Esophagus muscularis mucosa (tissue), 3 donors: Measurements from ENCODE around the gene TUBB8B.
"Not testable (repeated sequence)": the region's sequence is repeated elsewhere in the genome, so short reads cannot be mapped to it uniquely, and the experiment has no call there.

Experiments
- POLR2A ChIP-seq: fragments of 450-650 bp; IDR thresholded peaks from one replicate; pipeline ENCODE4 v1.6.1; 2017; ENCODE audit warnings: antibody characterized with exemption, moderate library complexity, mild to moderate bottlenecking, low read depth
- TF ChIP-seq, protein P1 (sequence below), 3 experiments: fragments of 200-600 bp in 2 of 3; fragments of 450-650 bp in 1 of 3; sonication (generic) in 2 of 3; IDR thresholded peaks; one replicate each; pipeline ENCODE4 v1.5.1; 2017 to 2019; ENCODE audit warnings: antibody characterized with exemption in 3 of 3, mild to moderate bottlenecking in 2 of 3, moderate library complexity in 1 of 3

GRCh38 chr18:12773-13172 lies 36.6 kb downstream of the TUBB8B start:
- TF ChIP-seq, protein P1, sequence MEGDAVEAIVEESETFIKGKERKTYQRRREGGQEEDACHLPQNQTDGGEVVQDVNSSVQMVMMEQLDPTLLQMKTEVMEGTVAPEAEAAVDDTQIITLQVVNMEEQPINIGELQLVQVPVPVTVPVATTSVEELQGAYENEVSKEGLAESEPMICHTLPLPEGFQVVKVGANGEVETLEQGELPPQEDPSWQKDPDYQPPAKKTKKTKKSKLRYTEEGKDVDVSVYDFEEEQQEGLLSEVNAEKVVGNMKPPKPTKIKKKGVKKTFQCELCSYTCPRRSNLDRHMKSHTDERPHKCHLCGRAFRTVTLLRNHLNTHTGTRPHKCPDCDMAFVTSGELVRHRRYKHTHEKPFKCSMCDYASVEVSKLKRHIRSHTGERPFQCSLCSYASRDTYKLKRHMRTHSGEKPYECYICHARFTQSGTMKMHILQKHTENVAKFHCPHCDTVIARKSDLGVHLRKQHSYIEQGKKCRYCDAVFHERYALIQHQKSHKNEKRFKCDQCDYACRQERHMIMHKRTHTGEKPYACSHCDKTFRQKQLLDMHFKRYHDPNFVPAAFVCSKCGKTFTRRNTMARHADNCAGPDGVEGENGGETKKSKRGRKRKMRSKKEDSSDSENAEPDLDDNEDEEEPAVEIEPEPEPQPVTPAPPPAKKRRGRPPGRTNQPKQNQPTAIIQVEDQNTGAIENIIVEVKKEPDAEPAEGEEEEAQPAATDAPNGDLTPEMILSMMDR (IDR thresholded peaks at IDR 0.05) = not testable (repeated sequence)
- not testable (repeated sequence) for TF ChIP-seq POLR2A
